Posterior cingulate gyrus (tissue), 11 donors: ENCODE data around the gene CTBS.
"Not testable (repeated sequence)": the region's sequence is repeated elsewhere in the genome, so short reads cannot be mapped to it uniquely, and the experiment has no call there.

Source experiments
- DNase-seq, 10 donors: peaks; one replicate each; pipeline versions ENCODE4 v3.0.0 to v3.0.0-alpha.2; 2020 to 2021; ENCODE audit warnings: mixed read lengths in 3 of 10
- intact Hi-C: fragments of 100-400 bp; cut with DNase I; formaldehyde crosslinking; loops from one replicate; pipeline ENCODE4 v1.15.1; 2023

CTBS gene

DNA sequence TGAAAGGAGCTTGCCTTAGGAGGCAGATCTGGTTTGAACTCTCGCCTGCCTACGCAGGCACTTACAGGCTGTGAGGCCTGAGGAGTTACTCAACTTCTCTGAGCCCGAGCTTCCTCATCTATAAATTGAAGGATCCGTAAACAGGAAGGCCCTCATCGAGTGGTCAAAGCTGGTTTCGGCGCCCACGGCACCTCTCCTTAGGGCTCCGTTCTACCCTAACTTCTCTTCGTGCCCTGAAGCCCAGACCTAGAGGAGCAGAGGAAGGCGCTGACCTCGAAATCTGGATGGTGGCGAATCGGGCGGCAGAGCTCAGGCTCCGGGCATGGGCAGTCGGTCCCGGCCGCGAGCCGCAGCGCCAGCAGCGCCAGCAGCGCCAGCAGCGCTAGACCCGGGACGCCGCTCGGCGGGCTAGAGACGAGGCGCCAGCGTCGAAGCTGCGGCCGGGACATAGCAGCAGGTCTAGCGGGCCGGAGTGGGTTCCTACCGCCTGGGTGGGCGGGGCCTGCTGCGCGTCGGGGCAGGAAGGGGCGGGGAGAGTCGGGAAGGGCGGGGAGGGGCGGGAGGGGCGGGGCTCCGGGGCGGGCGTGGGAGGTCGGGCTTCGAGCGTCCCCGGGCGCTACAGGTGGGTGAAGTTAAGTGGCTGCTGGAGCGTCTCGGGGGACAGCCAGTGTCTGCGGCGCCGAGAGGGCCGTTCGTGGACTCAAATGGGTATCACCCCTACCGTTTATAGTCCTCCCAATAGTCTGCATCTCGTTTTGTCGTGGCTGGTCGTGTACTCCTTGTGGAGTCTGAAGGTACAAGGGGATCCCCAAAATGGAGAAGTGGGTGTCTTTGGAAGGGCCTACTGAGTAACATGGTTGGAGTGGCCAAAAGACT is at the start of gene CTBS:
TSS of gene CTBS (minus strand) at position 474 of the 876 bp plus-strand sequence. CDS start at position 449, 25 bp downstream.
- intact Hi-C loops = loop anchor here (1.0 to 2.0 kb wide), 2 partner anchors 67 to 95 kb away; partner anchors contain the start of genes GNG5, RPF1 and SPATA1
- DNase-seq = peak; percentile 65 to 97 (median 82)

DNA sequence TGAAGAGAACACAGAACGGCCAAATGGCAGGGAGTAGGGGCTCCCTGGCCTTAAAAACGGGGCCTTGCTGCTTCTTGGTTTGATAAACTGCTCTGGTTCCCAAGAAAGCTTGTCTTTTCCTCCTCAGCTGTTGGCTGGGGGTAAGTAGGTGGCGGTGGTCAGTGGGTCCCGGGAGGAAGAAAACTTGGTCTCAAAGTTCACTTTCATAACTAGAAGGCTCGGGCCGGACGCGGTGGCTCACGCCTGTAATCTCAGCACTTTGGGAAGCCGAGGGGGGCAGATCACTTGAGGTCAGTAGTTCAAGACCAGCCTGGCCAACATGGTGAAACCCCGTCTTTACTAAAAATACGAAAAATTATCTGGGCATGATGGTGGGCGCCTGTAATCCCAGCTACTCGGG is 47.3 kb upstream of the CTBS start:
- intact Hi-C loops = loop anchor here (2.0 to 5.0 kb wide), 5 partner anchors 66 to 481 kb away; no protein-coding TSS in a partner anchor
- DNase-seq = no peak

DNA sequence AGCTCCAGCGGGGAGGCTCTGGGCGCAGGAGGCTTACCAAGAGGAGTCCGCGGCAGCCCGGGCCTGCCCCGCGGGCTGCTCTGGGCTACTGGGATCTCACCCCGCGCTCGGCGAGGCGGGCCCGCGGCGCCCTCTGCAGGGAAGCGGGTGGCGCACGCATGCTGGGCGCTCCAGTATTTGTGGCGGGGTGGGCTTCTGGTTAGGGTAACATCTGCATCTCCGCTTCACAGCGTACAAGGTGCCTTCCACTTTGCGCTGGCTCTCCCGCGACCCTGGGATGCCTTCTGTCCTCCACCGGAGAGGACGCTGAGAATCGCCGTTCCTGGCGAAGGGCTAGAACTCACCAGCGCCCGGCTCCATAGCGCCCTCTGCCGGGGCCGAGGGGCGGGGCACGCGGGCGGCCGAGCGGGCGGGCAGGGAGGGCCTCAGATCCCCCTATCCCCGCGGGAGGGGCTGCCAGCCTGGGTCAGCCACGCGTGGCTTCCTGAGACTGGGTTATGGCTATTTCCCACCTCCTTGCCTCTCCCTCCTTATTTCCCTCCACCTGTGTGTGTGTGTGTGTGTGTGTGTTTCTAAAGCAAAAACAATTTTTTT is 46.6 kb upstream of the CTBS start:
- intact Hi-C loops = loop anchor here (2.0 to 5.0 kb wide), 5 partner anchors 66 to 480 kb away; no protein-coding TSS in a partner anchor
- peak; percentile 41 to 97 (median 76) for DNase-seq

DNA sequence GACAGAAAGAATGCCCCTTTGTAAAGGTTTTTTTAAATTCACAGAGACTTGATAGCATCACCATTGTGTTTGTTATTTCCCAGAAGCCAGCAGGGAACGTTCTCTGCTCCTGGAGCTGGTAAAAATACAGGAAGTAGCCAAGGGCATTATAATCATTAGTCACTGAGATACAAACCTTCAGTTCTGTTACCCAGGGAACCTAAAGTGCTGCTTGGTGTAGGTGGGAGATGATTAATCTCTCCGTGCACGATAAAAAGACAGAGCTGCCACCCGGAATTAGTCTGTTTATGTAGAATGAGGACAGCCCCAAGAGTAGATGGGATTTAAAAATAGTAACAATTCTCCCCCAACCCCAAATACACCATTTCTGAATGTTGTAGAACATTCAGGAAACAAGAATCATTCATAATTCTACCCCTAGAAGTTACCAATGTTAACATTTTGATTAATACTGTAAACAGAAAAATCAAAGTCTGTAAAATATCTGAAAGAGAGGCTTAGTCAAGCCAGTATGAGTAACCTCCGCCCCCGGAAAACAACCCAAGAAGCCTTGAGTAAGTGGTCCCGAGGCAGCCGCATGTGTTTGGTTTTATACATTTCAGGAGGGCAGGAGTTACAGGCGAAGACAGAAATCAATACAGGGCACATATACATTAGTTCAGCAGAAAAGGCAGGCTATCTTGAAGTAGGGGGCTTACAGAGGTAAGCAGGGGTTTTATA is 45.3 kb upstream of the CTBS start:
- DNase-seq = no peak
- intact Hi-C loops = loop anchor here (2.0 to 5.0 kb wide), 6 partner anchors 68 to 479 kb away; partner anchors contain the start of genes GNG5 and SPATA1

DNA sequence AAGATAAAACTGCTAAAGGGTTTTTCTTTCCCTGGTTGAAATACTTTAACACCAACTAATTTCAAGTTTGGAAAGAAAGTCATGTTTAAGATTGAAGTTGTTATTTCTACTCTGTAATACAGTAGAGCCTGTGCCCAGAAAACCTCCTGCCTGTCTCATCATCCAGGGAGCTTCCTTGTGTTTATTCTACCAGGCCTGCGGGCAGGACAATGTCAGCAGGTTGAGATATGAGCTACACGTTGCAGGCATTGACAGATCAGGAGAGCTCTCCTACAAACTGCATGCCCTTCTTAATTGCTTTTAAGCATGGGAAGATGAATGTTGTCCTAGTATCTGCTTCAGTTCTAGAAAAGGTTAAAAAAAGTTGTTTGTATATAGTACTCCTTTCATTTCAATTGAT is 43.1 kb upstream of the CTBS start:
- DNase-seq = no peak
- intact Hi-C loops = no loop called here

DNA sequence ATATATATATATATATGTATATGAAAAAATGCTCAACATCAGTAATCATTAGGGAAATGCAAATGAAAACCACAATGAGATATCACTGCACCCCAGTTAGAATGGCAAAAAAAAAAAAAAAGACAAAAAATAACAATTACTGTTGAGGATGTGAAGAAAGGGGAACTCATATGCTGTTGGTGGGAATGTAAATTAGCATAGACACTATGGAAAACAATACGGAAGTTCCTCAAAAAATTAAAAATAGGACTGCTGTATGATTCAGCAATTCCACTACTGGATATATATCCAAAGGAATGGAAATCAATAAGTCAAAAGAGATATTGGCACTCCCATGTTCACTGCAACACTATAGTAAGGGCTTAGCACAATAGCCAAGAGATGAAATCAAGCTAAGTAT is 41.5 kb upstream of the CTBS start:
- no peak for DNase-seq
- intact Hi-C loops = no loop called here

DNA sequence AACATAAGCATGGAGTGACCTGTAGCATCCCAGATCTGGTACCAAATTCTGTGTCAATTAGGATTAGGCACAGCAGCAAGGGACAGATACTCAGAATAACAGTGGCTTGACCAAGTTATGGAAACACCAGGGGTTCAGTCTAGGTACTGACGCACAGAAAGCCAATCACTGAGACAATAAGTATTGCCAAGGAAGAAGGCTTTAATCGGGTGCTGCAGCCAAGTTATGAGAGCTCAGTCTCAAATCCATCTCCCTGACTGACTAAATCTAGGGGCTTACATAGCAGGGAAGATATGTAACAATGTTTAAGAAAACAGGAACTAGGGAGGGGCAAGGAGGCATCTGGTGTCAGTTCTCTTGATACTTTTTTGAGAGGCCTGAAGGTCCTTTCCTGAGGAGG is 39.6 kb upstream of the CTBS start:
- intact Hi-C loops = no loop called here
- no peak for DNase-seq

GRCh38 chr1:84613026-84613425 is 38.8 kb upstream of the CTBS start:
- no peak for DNase-seq
- intact Hi-C loops = no loop called here

- intact Hi-C loops = no loop called here
- no peak for DNase-seq
Measured at GRCh38 chr1:84611796-84612195, 37.6 kb upstream of the CTBS start.

GRCh38 chr1:84611091-84611490 is 36.9 kb upstream of the CTBS start:
- DNase-seq = no peak
- intact Hi-C loops = no loop called here

GRCh38 chr1:84606977-84607376 is 32.7 kb upstream of the CTBS start:
- intact Hi-C loops = no loop called here
- no peak for DNase-seq

DNA sequence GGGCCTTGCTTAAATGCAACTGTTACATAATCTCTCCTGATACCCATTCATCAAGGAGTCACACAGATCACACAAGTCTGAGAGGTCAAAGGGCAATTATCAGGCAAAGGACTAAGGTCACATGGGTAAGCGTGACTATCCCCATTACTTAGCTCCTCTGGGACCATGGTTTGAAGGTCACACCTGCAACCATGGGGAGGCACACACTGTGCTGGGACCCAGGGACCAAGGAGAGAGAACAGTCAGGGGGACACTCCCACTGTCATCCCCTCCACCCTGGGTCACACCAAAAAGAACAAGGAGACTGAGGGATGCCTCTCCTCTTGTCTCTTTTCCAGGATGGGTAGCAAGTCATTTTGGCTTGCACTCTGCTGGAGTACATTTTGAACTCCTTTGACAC is 30.9 kb upstream of the CTBS start:
- intact Hi-C loops = no loop called here
- no peak for DNase-seq

GRCh38 chr1:84603941-84604830 is 29.9 kb upstream of the CTBS start:
- DNase-seq = peak in 2 of 10 donors; percentile 66 to 82
- intact Hi-C loops = no loop called here

DNA sequence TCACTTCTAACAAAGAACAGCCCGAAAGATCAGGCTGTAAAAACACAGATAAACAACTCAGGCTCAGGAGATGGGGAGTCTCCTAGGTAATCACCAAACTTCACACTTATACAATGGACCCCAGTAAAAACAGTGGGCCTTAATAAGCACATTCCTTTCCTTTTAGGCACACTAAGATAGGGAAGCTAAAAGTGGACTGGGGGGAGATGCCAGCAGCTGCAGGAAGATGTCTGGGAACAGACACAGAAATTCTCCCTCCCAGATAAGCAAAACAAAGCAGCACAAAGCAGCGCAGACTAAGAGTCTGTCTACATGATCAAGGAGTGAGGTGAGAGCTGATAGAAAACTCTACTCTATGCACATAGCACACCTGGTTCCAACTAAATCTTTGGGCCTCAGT is 29.0 kb upstream of the CTBS start:
- no peak for DNase-seq
- intact Hi-C loops = no loop called here

GRCh38 chr1:84600796-84601195 is 26.6 kb upstream of the CTBS start:
- intact Hi-C loops = no loop called here
- no peak for DNase-seq

DNA sequence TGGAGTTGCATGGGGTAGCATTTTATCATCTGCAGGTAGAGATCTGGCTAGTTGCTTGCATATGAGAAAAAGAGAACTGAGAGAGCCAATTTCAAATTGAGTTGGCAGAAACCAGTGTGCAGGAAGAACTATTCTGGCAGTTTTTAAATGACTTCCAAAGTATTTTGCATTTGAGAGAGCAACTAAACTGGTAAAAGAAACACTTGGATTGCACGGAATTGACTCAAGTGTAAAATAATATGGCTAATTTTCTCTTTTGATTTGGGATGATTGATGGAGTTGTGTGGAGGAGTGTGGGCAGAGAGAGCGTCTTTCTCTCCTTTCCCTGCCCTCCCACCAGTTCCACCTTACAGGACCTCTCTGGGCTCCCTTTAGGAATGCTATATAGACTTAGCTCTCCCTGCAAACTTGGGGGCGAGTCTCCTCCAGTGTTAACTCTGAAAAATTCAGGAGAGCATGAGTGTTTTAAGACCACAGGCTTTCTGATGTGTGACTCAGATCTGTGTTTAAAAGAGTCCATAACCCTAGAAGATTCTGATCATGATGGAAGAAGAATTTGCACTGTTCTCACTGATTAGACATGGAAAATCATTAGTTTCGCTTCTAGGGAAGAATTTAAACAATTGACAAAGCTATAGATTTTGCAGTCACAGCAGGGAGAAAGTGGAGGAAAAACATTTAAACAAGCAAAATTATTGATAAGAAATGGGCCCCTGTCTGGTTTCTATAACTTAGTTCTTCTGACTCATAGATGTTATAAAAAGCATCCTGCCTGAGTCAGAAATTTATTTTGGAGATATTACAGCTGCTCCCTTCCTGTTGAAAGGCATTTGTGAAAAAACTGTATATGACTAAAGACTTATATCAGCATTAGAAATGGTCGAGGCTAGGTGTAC is 24.9 kb upstream of the CTBS start:
- DNase-seq = no peak
- intact Hi-C loops = no loop called here

DNA sequence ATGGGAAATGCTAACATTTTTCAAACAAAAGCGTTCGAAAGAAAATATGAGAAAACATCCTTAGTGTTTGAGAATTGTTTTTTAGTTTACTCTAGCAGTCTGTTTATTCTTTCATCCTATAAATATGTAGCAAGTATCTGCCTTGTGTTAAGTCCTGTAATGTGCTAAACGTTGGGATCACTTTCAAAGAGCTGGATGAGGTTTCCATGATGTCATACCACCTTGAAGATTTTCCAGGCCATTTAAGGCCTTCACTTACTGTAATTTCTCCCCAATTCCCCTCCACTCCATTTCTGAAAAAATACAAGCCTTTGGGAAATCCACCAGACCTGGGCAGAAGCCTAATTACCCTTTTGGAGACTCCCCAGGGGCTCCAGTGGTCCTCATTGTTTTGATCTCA is 24.2 kb upstream of the CTBS start:
- intact Hi-C loops = no loop called here
- DNase-seq = no peak

GRCh38 chr1:84597011-84597410 is 22.8 kb upstream of the CTBS start:
- DNase-seq = no peak
- intact Hi-C loops = no loop called here

DNA sequence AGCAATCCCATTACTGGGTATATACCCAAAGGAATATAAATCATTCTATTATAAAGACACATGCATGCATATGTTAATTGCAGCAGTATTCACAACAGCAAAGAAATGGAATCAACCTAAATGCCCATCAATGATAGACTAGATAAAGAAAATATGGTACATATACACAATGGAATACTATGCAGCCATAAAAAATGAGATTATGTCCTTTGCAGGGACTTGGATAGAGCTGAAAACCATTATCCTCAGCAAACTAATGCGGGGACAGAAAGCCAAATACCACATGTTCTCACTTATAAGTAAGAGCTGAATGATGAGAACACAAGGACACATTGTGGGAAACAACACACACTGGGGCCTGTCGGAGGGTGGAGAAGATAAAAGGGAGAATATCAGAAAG is 20.7 kb upstream of the CTBS start:
- intact Hi-C loops = not testable (repeated sequence)

More for the DNA sequence above, 20.7 kb upstream of the CTBS start:
- not testable (repeated sequence) for DNase-seq
